ENCODE measurements around the gene SERPINE3.

DNA sequence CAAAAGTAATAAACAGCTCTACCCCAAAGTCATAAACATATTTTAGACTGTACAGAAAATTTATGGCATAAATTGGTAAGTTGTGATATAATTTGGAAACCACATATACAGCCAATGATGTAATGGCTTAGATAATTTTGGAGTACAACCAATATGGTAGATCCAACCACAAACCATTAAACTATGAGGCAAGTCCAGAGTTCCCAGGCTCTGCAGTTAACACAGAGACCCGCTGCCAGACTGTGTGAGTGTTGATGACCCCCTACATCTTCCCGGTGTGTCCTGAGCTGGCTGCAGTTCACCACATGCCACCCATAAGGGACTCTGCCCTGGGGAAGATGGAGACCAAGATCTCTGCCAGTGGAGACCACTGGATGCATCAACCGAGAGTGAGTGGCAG is 9.9 kb upstream of the SERPINE3 start:
- TF ChIP-seq, protein P1, sequence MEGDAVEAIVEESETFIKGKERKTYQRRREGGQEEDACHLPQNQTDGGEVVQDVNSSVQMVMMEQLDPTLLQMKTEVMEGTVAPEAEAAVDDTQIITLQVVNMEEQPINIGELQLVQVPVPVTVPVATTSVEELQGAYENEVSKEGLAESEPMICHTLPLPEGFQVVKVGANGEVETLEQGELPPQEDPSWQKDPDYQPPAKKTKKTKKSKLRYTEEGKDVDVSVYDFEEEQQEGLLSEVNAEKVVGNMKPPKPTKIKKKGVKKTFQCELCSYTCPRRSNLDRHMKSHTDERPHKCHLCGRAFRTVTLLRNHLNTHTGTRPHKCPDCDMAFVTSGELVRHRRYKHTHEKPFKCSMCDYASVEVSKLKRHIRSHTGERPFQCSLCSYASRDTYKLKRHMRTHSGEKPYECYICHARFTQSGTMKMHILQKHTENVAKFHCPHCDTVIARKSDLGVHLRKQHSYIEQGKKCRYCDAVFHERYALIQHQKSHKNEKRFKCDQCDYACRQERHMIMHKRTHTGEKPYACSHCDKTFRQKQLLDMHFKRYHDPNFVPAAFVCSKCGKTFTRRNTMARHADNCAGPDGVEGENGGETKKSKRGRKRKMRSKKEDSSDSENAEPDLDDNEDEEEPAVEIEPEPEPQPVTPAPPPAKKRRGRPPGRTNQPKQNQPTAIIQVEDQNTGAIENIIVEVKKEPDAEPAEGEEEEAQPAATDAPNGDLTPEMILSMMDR (IDR thresholded peaks at IDR 0.05; ENCODE audit: borderline replicate concordance, extremely low read depth, low read length, poor library complexity, severe bottlenecking): no peak
- TF ChIP-seq EZH2 (IDR thresholded peaks at IDR 0.05; ENCODE audit: borderline replicate concordance, low read depth, low read length, severe bottlenecking): no peak
